Endodermal cell (in vitro differentiated cells): ENCODE data around the gene DNAJC5. TPM values are rescaled to one million over a fixed set of nuclear protein-coding genes. Genes with fewer than 3 reads are reported as not detected.

ENCODE experiments used
- DNase-seq: peaks from one replicate; pipeline ENCODE4 v3.0.0-alpha.2; 2017
- H3K27ac ChIP-seq: 2 replicates; pipeline ENCODE4 v1.5.1; 2013; ENCODE audit warnings: mild to moderate bottlenecking, low read depth, low read length, moderate library complexity
- H3K27me3 ChIP-seq: 2 replicates; pipeline ENCODE4 v1.6.1; 2013; ENCODE audit warnings: mild to moderate bottlenecking, low read length, moderate library complexity; ENCODE audit not compliant: insufficient read depth, control insufficient read depth, poor library complexity, severe bottlenecking
- H3K36me3 ChIP-seq: 2 replicates; pipeline ENCODE4 v1.7.0; 2013; ENCODE audit warnings: mild to moderate bottlenecking, low read length, moderate library complexity; ENCODE audit not compliant: control insufficient read depth, insufficient read depth
- H3K4me1 ChIP-seq: one replicate; pipeline ENCODE4 v1.7.0; 2013; ENCODE audit warnings: low read length; ENCODE audit not compliant: control insufficient read depth, insufficient read depth
- H3K4me3 ChIP-seq: 2 replicates; pipeline ENCODE4 v1.5.1; 2013; ENCODE audit warnings: mild to moderate bottlenecking, low read length, moderate library complexity
- H3K9ac ChIP-seq: 2 replicates; pipeline ENCODE4 v1.6.1; 2013; ENCODE audit warnings: mild to moderate bottlenecking, low read length, moderate library complexity; ENCODE audit not compliant: poor library complexity, severe bottlenecking; ENCODE audit errors: extremely low read depth
- H3K9me3 ChIP-seq: 2 replicates; pipeline ENCODE4 v1.6.1; 2013; ENCODE audit warnings: mild to moderate bottlenecking, low read length, moderate library complexity; ENCODE audit not compliant: control insufficient read depth
- H3K27ac Mint-ChIP-seq: 2 replicates; pipeline ENCODE4 v1.8.0; 2020; ENCODE audit warnings: mixed read lengths
- H3K27me3 Mint-ChIP-seq: 2 replicates; pipeline ENCODE4 v1.8.0; 2021; ENCODE audit warnings: mild to moderate bottlenecking, mixed read lengths; ENCODE audit not compliant: insufficient read depth
- H3K36me3 Mint-ChIP-seq: 2 replicates; pipeline ENCODE4 v1.8.0; 2020; ENCODE audit warnings: low read depth, mixed read lengths
- H3K4me1 Mint-ChIP-seq: 2 replicates; pipeline ENCODE4 v1.8.0; 2020; ENCODE audit warnings: mixed read lengths
- H3K4me3 Mint-ChIP-seq: 2 replicates; pipeline ENCODE4 v1.8.0; 2020; ENCODE audit warnings: mild to moderate bottlenecking, moderate library complexity, mixed read lengths
- H3K9me3 Mint-ChIP-seq: 2 replicates; pipeline ENCODE4 v1.8.0; 2020; ENCODE audit warnings: mild to moderate bottlenecking, mixed read lengths
- CTCF ChIP-seq: fragments of 200-600 bp; sonication (generic); conservative IDR thresholded peaks from 2 replicates; pipeline ENCODE4 v1.5.0; 2021; ENCODE audit warnings: antibody characterized with exemption, mild to moderate bottlenecking
- WGBS, 2 experiments: methylation state at CpG; one replicate each; pipeline versions ENCODE4 v1.1.5 to v1.1.7; 2013; ENCODE audit warnings: missing lambda C conversion rate in 2 of 2, mixed read lengths in 1 of 2; ENCODE audit not compliant: insufficient coverage in 1 of 2, insufficient read length in 1 of 2; 5-methylcytosine and 5-hydroxymethylcytosine counted together
- total RNA-seq, 2 donors: library from RNA; stranded (reverse); fragmentation: NEBNext Ultra II Directional in 1 of 2; extraction: Animal tissue kit (Norgen Biotek cat#: 25700) in 1 of 2; gene quantifications; 2 replicates in 1 of 2; 3 replicates in 1 of 2; pipeline ENCODE4 v1.2.1, GENCODE V29; 2021

Gene DNAJC5
- total RNA-seq, 2 donors from 2014 or later: 25.8 to 26.8 TPM

- TF ChIP-seq CTCF: no peak
- 94 to 96% methylated on average over 14 to 26 of the region's 26 CpGs for WGBS, 2 experiments
- H3K27ac Mint-ChIP-seq: no peak overlapping the region
Observed at GRCh38 chr20:63961664-63962425, 66.9 kb downstream of the DNAJC5 start.

GRCh38 chr20:63962426-63963347 is 67.8 kb downstream of the DNAJC5 start:
- Mint-ChIP-seq H3K4me3 (no peak overlapping the region), H3K4me1 (peaks cover 16% of the 10 kb centered on the region), H3K36me3 (peaks cover 43% of the 10 kb centered on the region), H3K9me3 (peaks cover 16% of the 10 kb centered on the region), H3K27me3 (no peaks in the 10 kb centered on the region), H3K27ac (no peak overlapping the region)
- 95 to 97% methylated on average over 47 to 61 of the region's 61 CpGs for WGBS, 2 experiments
- H3K9me3 ChIP-seq: peaks cover 29% of the 10 kb centered on the region
- no peak for TF ChIP-seq CTCF
- H3K4me1 ChIP-seq: peaks cover 12% of the 10 kb centered on the region
- no peaks in the 10 kb centered on the region for H3K27me3 ChIP-seq
- peaks cover 34% of the 10 kb centered on the region for H3K36me3 ChIP-seq
- H3K4me3 ChIP-seq: no peak overlapping the region
- H3K9ac ChIP-seq: no peak overlapping the region
- no peak for DNase-seq
- H3K27ac ChIP-seq: no peak overlapping the region

More at GRCh38 chr20:63961664-63962425, 66.9 kb downstream of the DNAJC5 start:
- no peak overlapping the region for H3K4me3 Mint-ChIP-seq
- Histone ChIP-seq H3K4me1 (peaks cover 12% of the 10 kb centered on the region), H3K9me3 (peaks cover 21% of the 10 kb centered on the region), H3K4me3 (no peak overlapping the region), H3K27ac (no peak overlapping the region), H3K27me3 (no peaks in the 10 kb centered on the region), H3K9ac (no peak overlapping the region), H3K36me3 (peaks cover 25% of the 10 kb centered on the region)
- H3K36me3 Mint-ChIP-seq: peaks cover 36% of the 10 kb centered on the region
- no peaks in the 10 kb centered on the region for H3K27me3 Mint-ChIP-seq
- H3K4me1 Mint-ChIP-seq: peaks cover 16% of the 10 kb centered on the region
- peaks cover 14% of the 10 kb centered on the region for H3K9me3 Mint-ChIP-seq
- no peak for DNase-seq

- Mint-ChIP-seq H3K4me3 (no peak overlapping the region), H3K36me3 (peaks cover 48% of the 10 kb centered on the region), H3K9me3 (peaks cover 16% of the 10 kb centered on the region), H3K4me1 (peaks cover 10% of the 10 kb centered on the region), H3K27ac (no peak overlapping the region), H3K27me3 (no peaks in the 10 kb centered on the region)
- TF ChIP-seq CTCF: no peak
- Histone ChIP-seq H3K9me3 (peaks cover 35% of the 10 kb centered on the region), H3K36me3 (peaks cover 40% of the 10 kb centered on the region), H3K4me1 (peaks cover 11% of the 10 kb centered on the region), H3K27ac (no peak overlapping the region), H3K9ac (no peak overlapping the region), H3K27me3 (no peaks in the 10 kb centered on the region), H3K4me3 (no peak overlapping the region)
- no peak for DNase-seq
- 93% methylated on average over 23 to 27 of the region's 27 CpGs for WGBS, 2 experiments
Observed at GRCh38 chr20:63963348-63963741, 68.4 kb downstream of the DNAJC5 start.
